Muscle layer of duodenum (tissue), 2 donors: ENCODE results near the gene TLE1.

ENCODE experiments used
- H3K27ac ChIP-seq: one replicate; pipeline ENCODE4 v1.7.0; 2013; ENCODE audit warnings: mild to moderate bottlenecking, low read length
- H3K27me3 ChIP-seq: one replicate; pipeline ENCODE4 v1.7.0; 2013; ENCODE audit warnings: low read depth, mild to moderate bottlenecking, control low read depth, low read length
- H3K36me3 ChIP-seq, 2 donors: one replicate each; pipeline ENCODE4 v1.7.0; 2013; ENCODE audit warnings: low read length in 2 of 2, control low read depth in 1 of 2, mild to moderate bottlenecking in 1 of 2; ENCODE audit not compliant: insufficient read depth in 2 of 2, control insufficient read depth in 1 of 2
- H3K4me1 ChIP-seq, 2 donors: one replicate each; pipeline ENCODE4 v1.7.0; 2013; ENCODE audit warnings: low read length in 2 of 2, mild to moderate bottlenecking in 2 of 2, control low read depth in 1 of 2, moderate library complexity in 1 of 2; ENCODE audit not compliant: insufficient read depth in 2 of 2, control insufficient read depth in 1 of 2
- H3K4me3 ChIP-seq, 2 donors: one replicate each; pipeline ENCODE4 v1.7.0; 2013; ENCODE audit warnings: low read length in 2 of 2, low read depth in 1 of 2, mild to moderate bottlenecking in 1 of 2
- H3K9me3 ChIP-seq, 2 donors: one replicate each; pipeline ENCODE4 v1.7.0; 2013; ENCODE audit warnings: low read length in 2 of 2, control low read depth in 1 of 2, mild to moderate bottlenecking in 1 of 2; ENCODE audit not compliant: control insufficient read depth in 1 of 2
- donor health status: healthy.

The TLE1 gene

DNA sequence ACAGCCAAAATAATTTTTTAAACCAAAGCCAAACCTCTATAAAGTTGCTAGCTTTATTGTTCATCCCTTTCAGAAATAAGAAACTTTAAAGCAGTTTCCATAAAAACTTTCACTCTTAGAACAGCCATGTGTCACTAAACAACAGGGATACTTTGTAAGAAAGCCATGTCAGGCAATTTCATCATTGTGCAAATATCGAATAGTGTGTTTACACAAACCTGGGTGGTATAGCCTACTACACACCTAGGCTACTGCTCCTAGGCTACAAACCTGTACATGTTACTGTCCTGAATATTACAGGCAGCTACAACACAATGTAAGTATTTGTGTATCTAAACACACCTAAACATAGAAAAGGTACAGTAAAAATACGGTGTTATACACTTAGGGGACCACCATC, 59.9 kb downstream of the TLE1 start:
- Histone ChIP-seq H3K9me3 (no peaks in the 10 kb centered on the region), H3K27me3 (no peaks in the 10 kb centered on the region), H3K36me3 (no peaks in the 10 kb centered on the region), H3K4me3 (no peak overlapping the region), H3K4me1 (peaks cover 0 to 3% of the 10 kb centered on the region in 2 donors), H3K27ac (no peak overlapping the region)

DNA sequence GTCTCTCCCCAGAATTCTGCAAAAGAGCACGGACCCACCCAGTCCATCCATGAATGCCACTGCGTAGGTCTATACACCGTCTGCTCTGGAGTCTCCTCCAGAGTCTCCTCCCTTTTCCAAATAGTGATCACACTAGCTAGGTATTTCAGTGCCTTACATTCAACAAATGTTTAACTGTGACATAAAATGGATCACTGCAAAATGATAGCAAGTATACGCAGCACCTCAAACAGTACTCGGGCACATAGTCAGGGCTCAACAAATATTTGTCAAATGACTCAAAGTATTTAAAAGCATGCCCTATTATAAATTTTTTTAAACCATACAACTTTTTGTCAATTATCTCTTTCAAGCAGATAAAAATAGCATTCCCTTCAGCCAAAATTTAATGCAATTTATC, 60.5 kb downstream of the TLE1 start:
- Histone ChIP-seq H3K27ac (no peak overlapping the region), H3K4me1 (peaks cover 0 to 3% of the 10 kb centered on the region in 2 donors), H3K27me3 (no peaks in the 10 kb centered on the region), H3K36me3 (no peaks in the 10 kb centered on the region), H3K9me3 (no peaks in the 10 kb centered on the region), H3K4me3 (no peak overlapping the region)

DNA sequence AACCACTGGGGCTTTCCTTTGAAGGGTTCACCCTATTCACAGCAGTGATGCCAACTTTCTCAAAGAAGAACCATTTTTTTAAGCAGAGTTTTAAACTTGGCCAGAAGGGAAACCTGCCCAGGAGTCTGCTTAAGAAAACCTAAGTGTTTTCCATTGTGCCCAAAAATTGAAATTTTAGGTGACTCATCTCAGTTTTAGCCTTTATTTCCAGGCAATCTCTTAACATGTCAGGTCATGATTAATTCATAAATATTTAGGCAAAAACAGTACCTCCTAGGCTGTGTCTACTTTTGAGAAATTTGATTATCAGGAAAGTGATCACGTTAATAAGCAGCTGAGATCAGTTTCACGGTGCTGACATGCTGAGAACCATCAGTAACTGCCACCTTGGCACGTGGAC, 61.9 kb downstream of the TLE1 start:
- no peaks in the 10 kb centered on the region for H3K9me3 ChIP-seq
- no peak overlapping the region for H3K4me3 ChIP-seq
- H3K4me1 ChIP-seq: peaks cover 0 to 3% of the 10 kb centered on the region in 2 donors
- no peak overlapping the region for H3K27ac ChIP-seq
- no peaks in the 10 kb centered on the region for H3K27me3 ChIP-seq
- no peaks in the 10 kb centered on the region for H3K36me3 ChIP-seq

DNA sequence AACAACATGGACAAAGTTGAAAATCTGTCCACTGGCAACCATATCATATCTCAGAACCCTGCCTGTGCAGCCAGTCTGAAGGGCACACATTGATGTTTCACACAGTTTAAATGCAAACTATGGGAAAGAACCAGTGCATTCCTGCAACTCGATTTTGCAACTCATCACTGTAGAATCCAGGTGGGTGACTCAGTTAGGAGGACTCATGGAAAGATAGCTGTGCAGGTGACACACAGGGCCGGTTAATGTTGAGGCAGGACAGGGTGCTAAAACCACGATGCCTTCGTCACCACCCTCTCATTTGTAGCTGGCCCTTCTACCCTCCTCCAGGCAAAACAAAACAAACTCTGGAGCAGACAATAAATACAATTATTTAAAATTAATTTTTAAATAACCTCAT, 62.8 kb downstream of the TLE1 start:
- H3K9me3 ChIP-seq: no peaks in the 10 kb centered on the region
- H3K27me3 ChIP-seq: no peaks in the 10 kb centered on the region
- no peak overlapping the region for H3K4me3 ChIP-seq
- no peaks in the 10 kb centered on the region for H3K36me3 ChIP-seq
- peaks cover 0 to 6% of the 10 kb centered on the region in 2 donors for H3K4me1 ChIP-seq
- H3K27ac ChIP-seq: no peak overlapping the region

DNA sequence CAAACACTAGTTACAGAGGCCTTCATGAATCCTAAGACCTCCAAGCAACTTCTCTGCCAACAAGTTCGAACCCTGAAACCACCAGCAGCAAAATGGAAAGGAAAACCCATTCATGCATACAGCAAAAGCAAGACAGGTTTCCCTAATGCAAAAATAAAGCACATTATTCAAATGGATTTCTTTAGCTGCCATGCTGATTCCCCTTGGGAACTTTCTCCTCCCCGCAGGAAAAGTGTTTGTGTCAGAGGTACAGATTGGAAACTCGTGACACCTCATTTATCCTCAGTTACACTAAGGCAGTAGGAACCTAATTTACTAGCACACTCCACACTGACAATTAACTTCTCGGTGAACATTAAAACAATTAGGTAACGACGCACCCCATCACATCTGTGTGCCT, 63.4 kb downstream of the TLE1 start:
- Histone ChIP-seq H3K36me3 (peaks cover 0 to 3% of the 10 kb centered on the region in 2 donors), H3K4me3 (no peak overlapping the region), H3K4me1 (peaks cover 0 to 11% of the 10 kb centered on the region in 2 donors), H3K27ac (no peak overlapping the region), H3K27me3 (no peaks in the 10 kb centered on the region), H3K9me3 (no peaks in the 10 kb centered on the region)

DNA sequence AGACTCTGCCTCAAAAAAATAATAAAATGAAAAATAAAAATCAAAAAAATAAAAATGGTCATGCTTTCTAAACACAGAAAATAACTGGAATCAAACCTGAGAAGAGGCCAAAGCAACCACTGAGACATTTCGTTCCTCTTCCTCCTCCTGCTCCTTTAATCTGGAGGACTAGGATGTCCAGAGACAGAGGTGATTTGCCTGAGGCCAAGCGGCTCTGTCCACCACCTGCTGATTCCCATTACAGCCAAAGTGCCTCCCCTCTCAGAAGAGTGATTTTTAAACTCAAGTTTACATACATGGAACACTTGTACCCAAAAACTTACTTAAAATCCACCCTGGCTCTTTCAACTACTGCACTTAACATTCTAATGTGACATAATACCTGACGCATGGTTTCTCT, 65.6 kb downstream of the TLE1 start:
- Histone ChIP-seq H3K4me3 (no peak overlapping the region), H3K9me3 (no peaks in the 10 kb centered on the region), H3K4me1 (peaks cover 7 to 22% of the 10 kb centered on the region in 2 donors), H3K27ac (no peak overlapping the region), H3K36me3 (peaks cover 5 to 6% of the 10 kb centered on the region in 2 donors), H3K27me3 (no peaks in the 10 kb centered on the region)

DNA sequence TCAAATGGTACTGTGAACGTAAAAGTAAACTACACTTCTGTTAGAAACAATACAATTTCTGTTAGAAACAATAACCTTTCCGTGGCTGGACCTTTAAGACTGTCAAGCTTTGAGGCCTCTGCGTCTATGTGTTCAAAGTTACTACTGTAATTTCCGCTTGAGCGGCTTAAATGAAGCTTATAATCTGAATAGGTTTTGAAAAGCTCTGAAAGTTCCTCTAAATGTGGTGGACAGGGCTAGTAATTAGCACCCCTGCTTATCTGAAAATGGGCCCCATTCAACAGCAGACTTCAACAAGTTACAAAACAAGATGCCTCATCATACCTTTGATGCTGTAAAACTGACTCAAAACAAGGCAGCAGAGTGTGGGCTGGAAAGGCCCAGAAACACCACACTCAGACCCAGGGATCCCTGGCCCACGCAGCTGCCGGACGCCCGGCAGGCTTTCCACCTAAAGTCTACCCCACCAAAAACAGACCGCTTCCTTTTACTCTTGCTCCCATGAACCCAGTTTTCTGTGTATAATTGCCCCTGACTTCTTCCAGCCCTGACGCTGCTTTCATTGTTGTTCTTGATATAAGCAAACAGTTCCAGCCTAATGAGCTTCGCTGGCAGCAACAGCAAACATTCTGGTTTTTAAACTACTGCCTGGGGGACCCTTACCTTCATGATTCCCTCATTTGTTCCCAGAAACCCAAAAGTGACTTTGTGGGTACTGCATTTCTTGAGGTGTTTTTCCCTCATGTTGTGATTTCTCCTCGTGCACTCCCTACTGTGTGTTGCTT, 66.7 kb downstream of the TLE1 start:
- Histone ChIP-seq H3K36me3 (peaks cover 5 to 6% of the 10 kb centered on the region in 2 donors), H3K27ac (no peak overlapping the region), H3K27me3 (no peaks in the 10 kb centered on the region), H3K9me3 (no peaks in the 10 kb centered on the region), H3K4me3 (no peak overlapping the region), H3K4me1 (peaks cover 7 to 22% of the 10 kb centered on the region in 2 donors)

DNA sequence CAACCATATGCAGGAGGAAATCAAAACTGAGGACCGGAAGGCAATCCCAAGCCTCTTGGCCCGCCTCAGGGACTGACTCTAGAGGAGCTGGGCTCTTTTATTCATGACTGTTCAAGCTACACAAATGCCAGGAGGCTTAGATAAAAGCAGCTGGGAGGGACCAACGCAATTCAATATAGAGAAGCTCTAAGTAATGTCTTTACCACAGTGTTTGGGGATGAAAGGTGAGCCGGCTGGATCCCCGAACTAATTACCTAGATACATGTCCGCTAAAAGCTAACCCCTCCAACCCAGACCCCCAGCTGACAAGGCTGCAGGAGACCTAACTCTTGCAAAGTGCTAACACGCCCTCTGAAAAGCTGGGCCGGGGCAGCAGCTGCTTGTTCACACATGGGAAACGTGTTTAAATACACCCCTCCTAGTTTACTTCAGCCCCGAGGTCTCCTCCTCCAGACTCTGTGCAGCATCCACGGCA, 67.5 kb downstream of the TLE1 start:
- Histone ChIP-seq H3K9me3 (no peaks in the 10 kb centered on the region), H3K4me1 (peaks cover 7 to 22% of the 10 kb centered on the region in 2 donors), H3K27ac (no peak overlapping the region), H3K4me3 (no peak overlapping the region), H3K27me3 (no peaks in the 10 kb centered on the region), H3K36me3 (peaks cover 5 to 6% of the 10 kb centered on the region in 2 donors)

DNA sequence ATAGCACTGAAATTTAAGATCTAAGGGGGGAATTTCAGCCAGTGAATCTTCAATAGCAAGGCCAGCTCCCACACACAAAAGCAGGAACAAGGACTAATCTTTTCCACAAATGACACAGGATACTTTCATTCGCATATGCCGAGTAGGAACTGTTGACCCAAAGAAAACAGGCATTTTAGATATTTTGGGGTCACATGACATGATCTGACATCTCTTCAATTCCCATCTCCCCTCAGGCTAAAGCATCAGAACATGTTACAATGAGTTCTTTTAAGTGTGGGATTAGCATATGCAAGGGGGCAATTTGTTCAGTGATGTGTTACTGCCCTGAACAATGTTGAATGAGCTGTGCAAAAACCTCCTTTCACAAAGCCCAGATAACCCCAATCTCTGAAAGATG, 68.2 kb downstream of the TLE1 start:
- H3K36me3 ChIP-seq: peaks cover 5 to 6% of the 10 kb centered on the region in 2 donors
- H3K4me3 ChIP-seq: no peak overlapping the region
- no peaks in the 10 kb centered on the region for H3K27me3 ChIP-seq
- peaks cover 7 to 22% of the 10 kb centered on the region in 2 donors for H3K4me1 ChIP-seq
- H3K27ac ChIP-seq: no peak overlapping the region
- H3K9me3 ChIP-seq: no peaks in the 10 kb centered on the region

DNA sequence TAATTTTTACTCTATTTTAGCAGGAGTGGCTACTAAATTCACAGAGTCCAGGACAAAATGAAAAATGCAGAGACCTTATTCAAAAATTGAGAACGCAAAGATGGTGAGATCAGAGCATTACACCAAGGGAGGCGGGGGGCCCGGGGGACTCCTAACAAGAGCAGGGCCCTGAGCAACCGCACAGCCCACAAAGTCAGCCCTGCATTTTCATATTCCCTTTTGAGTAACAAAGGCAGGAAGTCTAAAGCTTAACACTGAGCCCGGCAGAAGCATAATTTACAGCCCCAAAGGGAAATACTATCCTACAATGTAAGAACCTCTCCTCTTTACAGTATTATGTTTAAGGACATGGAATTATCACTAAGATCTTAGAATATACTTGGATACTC, 69.4 kb downstream of the TLE1 start:
- no peak overlapping the region for H3K4me3 ChIP-seq
- no peaks in the 10 kb centered on the region for H3K9me3 ChIP-seq
- H3K27ac ChIP-seq: no peak overlapping the region
- H3K36me3 ChIP-seq: peaks cover 5 to 11% of the 10 kb centered on the region in 2 donors
- H3K4me1 ChIP-seq: peaks cover 7 to 22% of the 10 kb centered on the region in 2 donors
- no peaks in the 10 kb centered on the region for H3K27me3 ChIP-seq

DNA sequence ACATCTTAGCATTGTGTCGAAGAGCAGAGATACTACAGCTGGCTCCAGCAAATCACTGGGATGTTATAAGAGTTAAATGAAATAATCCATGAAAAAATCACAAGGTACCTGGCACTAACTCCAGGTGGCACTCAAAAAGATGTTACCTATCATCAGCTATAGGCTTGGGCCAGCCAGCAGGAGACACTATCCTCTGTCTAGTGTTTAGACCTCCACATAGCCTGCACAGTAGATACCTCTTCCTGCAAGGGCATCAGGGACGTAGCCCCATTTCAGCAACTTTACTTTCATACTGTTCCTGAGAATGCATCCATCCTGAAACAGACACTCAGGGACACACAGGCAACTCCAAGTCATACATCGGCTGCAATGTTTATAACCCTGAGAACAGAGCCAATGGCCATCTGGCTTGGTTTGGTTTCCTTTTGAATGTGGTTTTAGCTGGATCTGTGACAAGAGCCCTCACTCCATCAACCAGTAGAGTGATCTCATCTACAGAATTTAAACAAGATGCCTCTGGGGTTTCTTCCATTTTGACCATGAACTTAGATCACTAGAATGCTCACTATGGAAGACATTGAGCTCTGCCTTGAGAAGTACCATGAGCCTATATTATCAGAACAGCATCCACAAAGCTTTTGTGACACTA, 69.9 kb downstream of the TLE1 start:
- Histone ChIP-seq H3K36me3 (peaks cover 5 to 13% of the 10 kb centered on the region in 2 donors), H3K9me3 (no peaks in the 10 kb centered on the region), H3K27me3 (no peaks in the 10 kb centered on the region), H3K27ac (no peak overlapping the region), H3K4me1 (peaks cover 7 to 21% of the 10 kb centered on the region in 2 donors), H3K4me3 (no peak overlapping the region)
